ENCODE results near the gene OTUD7B.
"Not testable (repeated sequence)": the region's sequence is repeated elsewhere in the genome, so short reads cannot be mapped to it uniquely, and the experiment has no call there.

OTUD7B gene

GRCh38 chr1:149949911-149950310 is 60.6 kb downstream of the OTUD7B start:
- no peak for DNase-seq (ENCODE audit: low spot score)

- peak; percentile 87 for DNase-seq (ENCODE audit: low spot score)
These were observed 65.3 kb downstream of the OTUD7B start for GRCh38 chr1:149945206-149945605.

DNA sequence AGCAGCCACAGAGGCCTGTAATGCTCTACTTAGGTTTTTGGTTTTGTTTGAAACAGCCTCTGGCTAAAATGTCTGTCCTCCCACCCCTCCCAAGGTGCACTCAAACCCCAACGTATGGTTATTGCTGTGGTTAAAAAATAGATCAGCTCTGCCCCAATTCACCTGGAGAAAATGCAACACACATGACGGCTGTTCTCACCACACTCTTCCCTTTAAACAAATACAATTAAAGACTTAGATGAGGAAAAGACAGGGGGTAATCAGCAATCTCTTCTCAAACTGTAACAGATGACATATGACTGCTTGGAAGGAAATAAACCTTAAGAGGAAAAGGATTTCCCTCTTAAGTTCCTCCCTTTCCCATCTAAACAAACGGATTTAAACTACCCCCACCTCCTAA is 67.6 kb downstream of the OTUD7B start:
- DNase-seq (ENCODE audit: low spot score), result no peak

GRCh38 chr1:149942207-149942606 is 68.3 kb downstream of the OTUD7B start:
- DNase-seq (ENCODE audit: low spot score), result peak; percentile 66

- no peak for DNase-seq (ENCODE audit: low spot score)
These were observed 70.1 kb downstream of the OTUD7B start for GRCh38 chr1:149940427-149940826.

DNA sequence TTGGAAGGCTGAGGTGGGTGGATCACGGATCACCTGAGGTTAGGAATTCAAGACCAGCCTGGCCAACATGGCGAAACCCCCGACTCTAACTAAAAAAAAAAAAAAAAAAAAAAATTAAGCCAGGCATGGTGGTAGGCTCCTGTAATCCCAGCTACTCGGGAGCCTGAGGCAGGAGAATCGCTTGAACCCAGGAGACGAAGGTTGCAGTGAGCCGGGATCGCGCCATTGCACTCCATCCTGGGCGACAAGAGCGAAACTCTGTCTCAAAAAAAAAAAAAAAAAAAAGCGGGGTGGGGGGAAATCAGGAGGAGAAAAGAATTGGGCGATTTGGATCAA is 71.9 kb downstream of the OTUD7B start:
- not testable (repeated sequence) for DNase-seq (ENCODE audit: low spot score)

DNA sequence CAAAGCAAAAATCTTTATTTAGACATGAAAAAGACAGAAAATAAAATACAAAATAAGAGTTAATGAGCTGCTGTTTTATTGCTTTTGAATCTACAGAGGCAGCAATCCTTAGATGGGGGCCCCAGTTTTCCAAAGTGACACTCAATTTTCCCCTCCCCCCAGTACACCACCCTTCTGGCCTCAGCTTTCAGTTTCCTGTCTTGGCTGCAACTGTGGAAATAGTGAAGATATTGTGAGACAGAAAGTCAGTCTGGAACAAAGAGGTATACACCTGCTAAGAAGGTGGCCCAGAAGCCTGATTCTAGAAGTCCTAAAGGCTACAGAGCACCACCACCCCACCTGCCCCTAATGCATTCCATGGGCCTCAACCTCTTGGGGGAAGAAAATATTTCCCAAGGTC is 72.8 kb downstream of the OTUD7B start:
- no peak for DNase-seq (ENCODE audit: low spot score)

DNA sequence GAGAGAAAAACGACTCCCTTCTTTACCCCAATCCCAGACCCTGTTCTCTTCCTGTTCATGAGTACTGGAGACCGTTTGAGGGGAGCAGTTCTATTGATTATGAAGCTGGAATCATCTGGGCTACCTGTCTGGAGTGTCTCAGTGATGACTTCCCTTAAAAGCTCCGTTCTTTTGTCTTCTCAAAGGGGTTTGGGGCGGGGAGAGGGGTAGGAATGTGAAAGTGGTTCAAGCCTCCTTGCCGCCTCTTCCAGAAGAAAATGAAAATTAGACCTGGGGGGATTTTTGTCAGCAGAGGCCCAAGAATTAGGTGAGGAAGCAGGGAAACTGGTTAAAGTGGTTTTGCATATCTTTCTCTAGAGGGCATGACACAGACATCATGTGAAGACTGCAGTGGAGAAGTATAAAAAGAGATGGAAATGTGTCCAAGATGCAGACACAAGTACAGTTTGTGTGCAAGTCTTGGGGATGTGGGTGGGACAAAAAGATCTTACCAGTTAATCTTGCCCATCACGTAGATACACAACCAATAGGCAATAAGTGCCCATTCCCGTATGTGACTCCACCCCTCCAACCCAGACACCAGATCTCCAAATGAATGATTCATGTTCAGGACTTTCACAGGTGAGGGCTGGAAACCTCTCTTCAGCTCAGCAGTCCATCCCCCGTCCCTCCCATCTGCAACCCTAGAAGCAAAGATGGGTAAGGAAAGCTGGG is 73.4 kb downstream of the OTUD7B start:
- DNase-seq (ENCODE audit: low spot score), result peak; percentile 42

- DNase-seq (ENCODE audit: low spot score), result no peak
These were observed 74.1 kb downstream of the OTUD7B start, which contains the start of gene MTMR11 for GRCh38 chr1:149936170-149936991. MTMR11 (minus strand) TSS chr1:149936879; CDS start chr1:149936647, 232 bp downstream.

GRCh38 chr1:149934356-149934755 is 76.2 kb downstream of the OTUD7B start:
- no peak for DNase-seq (ENCODE audit: low spot score)

DNA sequence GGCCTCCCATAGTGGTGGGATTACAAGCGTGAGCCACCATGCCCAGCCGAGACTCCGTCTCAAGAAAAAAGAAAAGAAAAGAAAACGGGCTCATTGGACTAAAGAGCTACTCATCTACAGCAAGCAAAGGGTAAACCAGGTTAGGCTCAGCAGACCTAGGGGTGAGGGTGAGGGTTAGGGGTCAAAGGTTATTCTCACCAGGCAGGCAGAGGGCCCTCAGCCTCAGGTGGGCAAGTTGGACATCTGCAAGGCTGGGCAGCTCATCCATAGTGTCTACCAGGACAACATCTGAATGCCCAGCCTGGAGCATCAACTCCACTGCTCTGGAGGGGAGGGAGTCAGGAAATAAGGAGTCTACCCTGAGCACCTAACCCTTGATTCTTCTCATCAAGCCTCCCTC is 77.3 kb downstream of the OTUD7B start:
- DNase-seq (ENCODE audit: low spot score), result no peak

GRCh38 chr1:149932474-149932873 is 78.1 kb downstream of the OTUD7B start:
- DNase-seq (ENCODE audit: low spot score), result no peak

GRCh38 chr1:149931212-149931790 is 79.2 kb downstream of the OTUD7B start:
- DNase-seq (ENCODE audit: low spot score), result no peak

- DNase-seq (ENCODE audit: low spot score), result no peak
These were observed 80.7 kb downstream of the OTUD7B start for GRCh38 chr1:149929856-149930255.

GRCh38 chr1:149928401-149928724 is 82.2 kb downstream of the OTUD7B start:
- no peak for DNase-seq (ENCODE audit: low spot score)

GRCh38 chr1:149927563-149928400 is 82.7 kb downstream of the OTUD7B start, which contains the start of gene SF3B4:
SF3B4 (minus strand) TSS chr1:149927803; CDS start chr1:149927759, 44 bp downstream.
- peak; percentile 93 for DNase-seq (ENCODE audit: low spot score)

DNA sequence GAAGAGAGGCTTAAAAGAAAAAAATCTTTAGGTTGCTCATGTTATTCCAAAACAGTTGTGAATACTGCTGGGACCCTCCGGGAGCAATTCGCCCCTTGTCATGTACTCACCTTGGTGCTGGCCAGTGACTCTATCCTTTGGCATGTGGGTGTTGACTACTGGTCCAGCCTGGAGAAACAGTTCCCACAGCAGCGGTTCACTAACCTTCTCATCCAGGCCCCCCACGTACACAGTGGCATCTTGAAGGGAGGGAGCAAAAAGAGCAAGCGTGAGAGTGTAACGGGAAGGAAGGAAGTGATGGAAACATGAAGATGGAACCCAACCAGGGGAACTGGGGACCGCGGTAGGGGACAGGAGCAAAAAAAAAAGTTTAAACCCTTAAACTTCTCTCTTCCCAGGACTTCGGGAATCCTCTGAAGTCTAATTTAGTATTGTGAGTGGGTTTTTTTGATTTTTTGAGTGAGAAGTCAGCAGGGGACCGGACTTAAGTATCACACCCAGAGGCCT is 83.4 kb downstream of the OTUD7B start:
- no peak for DNase-seq (ENCODE audit: low spot score)

GRCh38 chr1:149926296-149926695 is 84.2 kb downstream of the OTUD7B start:
- DNase-seq (ENCODE audit: low spot score), result no peak

DNA sequence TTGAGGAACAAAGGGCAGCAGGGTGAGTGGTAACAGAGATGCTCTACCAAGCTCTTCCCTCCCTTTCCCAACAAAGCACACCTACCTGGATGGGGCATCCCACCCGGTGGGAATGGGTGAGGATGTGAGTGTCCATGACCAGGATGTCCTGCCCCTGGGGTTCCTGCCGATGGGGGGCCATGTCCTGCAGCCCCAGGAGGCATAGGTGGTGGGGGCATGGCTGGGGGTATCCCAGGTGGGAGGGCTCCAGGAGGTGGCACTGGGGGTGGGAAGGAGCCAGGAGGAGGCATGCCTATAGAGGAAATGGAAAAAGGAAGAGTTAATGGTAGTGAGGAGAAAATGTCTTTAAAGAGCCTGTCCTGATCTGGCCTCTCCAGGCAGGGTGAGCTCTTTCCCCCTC is 84.8 kb downstream of the OTUD7B start:
- no peak for DNase-seq (ENCODE audit: low spot score)

GRCh38 chr1:149925345-149925744 is 85.2 kb downstream of the OTUD7B start:
- DNase-seq (ENCODE audit: low spot score), result no peak

GRCh38 chr1:149923626-149924025 is 86.9 kb downstream of the OTUD7B start:
- no peak for DNase-seq (ENCODE audit: low spot score)

GRCh38 chr1:149917571-149918144 is 92.9 kb downstream of the OTUD7B start, which contains the start of gene SV2A:
SV2A (minus strand) TSS chr1:149917844; CDS start chr1:149913840, 4,004 bp downstream.
- DNase-seq (ENCODE audit: low spot score), result peak; percentile 60
